Esophagus (tissue), 2 donors: ENCODE measurements around the gene L3MBTL4. TPM values are rescaled to one million over a fixed set of nuclear protein-coding genes. Genes with fewer than 3 reads are reported as not detected.

Source experiments
- H3K27ac ChIP-seq, 2 donors: one replicate each; pipeline ENCODE4 v1.5.1; 2013; ENCODE audit warnings: low read depth in 2 of 2, mild to moderate bottlenecking in 2 of 2, inconsistent platforms in 1 of 2, low read length in 1 of 2, moderate library complexity in 1 of 2
- H3K27me3 ChIP-seq, 2 donors: one replicate each; pipeline ENCODE4 v1.6.1; 2013; ENCODE audit warnings: low read length in 2 of 2, control low read depth in 1 of 2, mild to moderate bottlenecking in 1 of 2; ENCODE audit not compliant: insufficient read depth in 2 of 2, control insufficient read depth in 1 of 2
- H3K36me3 ChIP-seq, 2 donors: one replicate each; pipeline ENCODE4 v1.6.1; 2013; ENCODE audit warnings: low read length in 1 of 2; ENCODE audit not compliant: control insufficient read depth in 2 of 2, insufficient read depth in 2 of 2
- H3K4me1 ChIP-seq, 2 donors: one replicate each; pipeline ENCODE4 v1.6.1; 2013; ENCODE audit warnings: low read length in 1 of 2; ENCODE audit not compliant: control insufficient read depth in 2 of 2, insufficient read depth in 2 of 2
- H3K4me3 ChIP-seq, 2 donors: one replicate each; pipeline ENCODE4 v1.5.1; 2013; ENCODE audit warnings: low read length in 2 of 2, mild to moderate bottlenecking in 2 of 2, low read depth in 1 of 2, moderate library complexity in 1 of 2
- H3K9me3 ChIP-seq, 2 donors: one replicate each; pipeline ENCODE4 v1.6.1; 2013; ENCODE audit warnings: mild to moderate bottlenecking in 2 of 2, low read depth in 1 of 2, low read length in 1 of 2, moderate library complexity in 1 of 2; ENCODE audit not compliant: control insufficient read depth in 2 of 2, insufficient read depth in 1 of 2
- WGBS, 2 donors: extraction: QIAGEN DNeasy Blood & Tissue Kit; methylation state at CpG; one replicate each; pipeline ENCODE4 v1.1.7; 2013; 5-methylcytosine and 5-hydroxymethylcytosine counted together
- polyA plus RNA-seq, 2 donors: library from polyadenylated mRNA; stranded (reverse); fragments of 200-250 nt; gene quantifications; one replicate each; pipeline ENCODE4 v1.2.3, GENCODE V29; 2013
- donor health status: healthy with polysubstance abuse.
- donor health status: Bipolar disorder and iron deficiency.

L3MBTL4 gene
- polyA plus RNA-seq, 2 donors, result 1.8 to 2.0 TPM

DNA sequence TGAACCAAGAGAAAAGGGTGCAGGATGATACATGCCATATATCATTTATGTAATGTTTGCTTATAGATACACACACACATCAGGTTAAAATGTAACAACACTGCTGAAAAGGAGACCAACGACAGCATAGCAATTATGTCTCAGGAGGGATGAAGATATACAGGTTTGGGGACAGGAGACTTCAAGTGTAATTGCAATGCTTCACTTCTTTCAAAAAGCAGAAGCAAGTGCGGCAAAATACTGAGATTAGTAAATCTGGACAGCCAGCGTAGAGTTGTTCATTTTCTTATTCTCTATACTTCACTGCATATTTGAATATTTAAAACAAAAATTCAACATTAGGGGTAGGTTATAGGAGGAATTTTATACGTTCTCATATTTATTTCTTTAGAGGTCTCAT, 87.2 kb downstream of the L3MBTL4 start:
- H3K9me3 ChIP-seq, result peaks cover 8% of the 10 kb centered on the region in 2 donors
- no peak overlapping the region for H3K27ac ChIP-seq
- H3K36me3 ChIP-seq, result peaks cover 0 to 5% of the 10 kb centered on the region in 2 donors
- WGBS, 2 donors, result 75 to 82% methylated on average over 4 of the region's 4 CpGs
- H3K4me1 ChIP-seq, result no peaks in the 10 kb centered on the region
- no peak overlapping the region for H3K4me3 ChIP-seq
- no peaks in the 10 kb centered on the region for H3K27me3 ChIP-seq

DNA sequence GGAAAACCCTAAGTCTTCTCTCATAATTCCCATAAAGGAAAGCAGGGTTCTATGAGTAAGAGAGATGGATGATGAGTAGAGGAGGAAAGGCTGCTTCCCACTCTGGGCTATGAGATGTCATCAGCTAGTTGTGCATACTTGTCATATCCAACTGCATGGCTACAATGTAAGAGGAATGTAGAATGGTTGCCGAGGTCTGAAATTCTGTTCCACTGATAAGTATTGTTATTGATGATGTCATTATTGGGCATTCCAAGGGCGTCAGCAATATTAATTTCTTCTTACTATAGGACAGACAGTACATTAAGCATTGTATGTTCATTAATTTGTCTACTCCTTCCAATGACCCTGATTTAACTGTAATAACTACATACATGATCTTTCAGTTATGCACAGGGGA, 88.1 kb downstream of the L3MBTL4 start:
- H3K4me1 ChIP-seq, result no peaks in the 10 kb centered on the region
- H3K4me3 ChIP-seq, result no peak overlapping the region
- no peak overlapping the region for H3K27ac ChIP-seq
- WGBS, 2 donors, result 85 to 89% methylated on average over 2 of the region's 2 CpGs
- peaks cover 0 to 5% of the 10 kb centered on the region in 2 donors for H3K36me3 ChIP-seq
- no peaks in the 10 kb centered on the region for H3K27me3 ChIP-seq
- H3K9me3 ChIP-seq, result peaks cover 8% of the 10 kb centered on the region in 2 donors

DNA sequence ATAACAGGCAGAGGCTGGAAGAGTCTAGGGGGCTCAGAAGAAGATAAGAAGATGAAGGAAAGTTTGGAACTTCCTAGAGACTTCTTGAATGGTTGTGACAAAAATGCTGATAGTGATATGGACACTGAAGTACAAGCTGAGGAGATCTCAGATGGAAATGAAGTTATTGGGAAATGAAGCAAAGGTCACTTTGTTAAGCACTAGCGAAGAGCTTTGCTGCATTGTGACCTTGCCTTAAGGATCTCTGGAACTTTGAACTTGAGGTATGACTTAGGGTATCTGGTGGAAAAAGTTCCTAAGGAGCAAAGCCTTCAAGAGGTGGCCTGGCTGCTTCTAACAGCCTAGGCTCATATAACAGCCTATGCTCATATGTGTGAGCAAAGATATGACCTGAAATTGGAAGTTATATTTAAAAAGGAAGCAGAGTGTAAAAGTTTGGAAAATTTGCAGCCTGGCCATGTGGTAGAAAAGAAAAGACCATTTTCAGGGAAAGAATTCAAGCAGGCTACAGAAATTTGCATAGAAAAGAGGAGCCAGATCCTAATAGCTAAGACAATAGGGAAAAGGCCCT, 91.3 kb downstream of the L3MBTL4 start:
- Histone ChIP-seq H3K9me3 (peaks cover 8% of the 10 kb centered on the region in 2 donors), H3K27me3 (no peaks in the 10 kb centered on the region)
- 80 to 85% methylated on average over 1 of the region's 1 CpG for WGBS, 2 donors

DNA sequence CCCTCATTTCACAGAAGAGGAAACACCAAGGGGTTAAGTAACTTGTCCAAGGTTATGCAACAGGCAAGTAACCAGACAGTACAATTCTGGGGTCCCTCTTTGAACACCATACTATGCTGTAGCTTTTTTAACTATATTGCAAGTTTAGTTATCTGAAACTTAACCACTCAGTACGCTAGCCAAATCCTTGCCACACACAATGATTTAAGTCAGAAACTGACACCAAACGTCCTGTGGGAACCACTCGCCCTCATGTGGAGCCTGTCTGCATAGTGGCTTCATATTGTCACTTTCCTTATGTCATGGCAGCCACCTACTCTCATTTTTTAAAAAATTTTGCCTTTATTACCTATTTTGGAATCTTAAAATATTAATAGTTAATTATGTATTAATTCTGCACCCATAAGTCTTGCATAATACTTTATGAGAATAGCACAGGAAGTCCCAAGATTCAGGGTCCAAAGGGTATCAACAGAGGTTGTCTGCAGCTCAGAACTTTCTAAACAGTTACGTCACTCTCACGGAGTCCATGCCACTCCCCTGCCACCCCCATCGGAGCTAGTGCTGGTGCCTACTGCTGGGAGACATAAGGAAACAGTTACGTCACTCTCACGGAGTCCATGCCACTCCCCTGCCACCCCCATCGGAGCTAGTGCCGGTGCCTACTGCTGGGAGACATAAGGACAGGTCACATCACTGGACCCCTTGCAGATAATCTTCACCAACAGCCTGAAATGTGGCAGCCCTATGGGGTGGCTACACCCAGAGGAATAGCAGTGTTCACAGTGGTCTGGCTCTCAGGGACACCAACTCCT, 99.0 kb downstream of the L3MBTL4 start:
- no peaks in the 10 kb centered on the region for H3K27me3 ChIP-seq
- no peak overlapping the region for H3K27ac ChIP-seq
- H3K4me3 ChIP-seq, result no peak overlapping the region
- H3K4me1 ChIP-seq, result no peaks in the 10 kb centered on the region
- H3K36me3 ChIP-seq, result no peaks in the 10 kb centered on the region
- no peaks in the 10 kb centered on the region for H3K9me3 ChIP-seq
- WGBS, 2 donors, result 59 to 78% methylated on average over 10 of the region's 10 CpGs

More for the DNA sequence above, 91.3 kb downstream of the L3MBTL4 start:
- Histone ChIP-seq H3K4me3 (no peak overlapping the region), H3K36me3 (peaks cover 0 to 5% of the 10 kb centered on the region in 2 donors), H3K4me1 (no peaks in the 10 kb centered on the region), H3K27ac (no peak overlapping the region)

DNA sequence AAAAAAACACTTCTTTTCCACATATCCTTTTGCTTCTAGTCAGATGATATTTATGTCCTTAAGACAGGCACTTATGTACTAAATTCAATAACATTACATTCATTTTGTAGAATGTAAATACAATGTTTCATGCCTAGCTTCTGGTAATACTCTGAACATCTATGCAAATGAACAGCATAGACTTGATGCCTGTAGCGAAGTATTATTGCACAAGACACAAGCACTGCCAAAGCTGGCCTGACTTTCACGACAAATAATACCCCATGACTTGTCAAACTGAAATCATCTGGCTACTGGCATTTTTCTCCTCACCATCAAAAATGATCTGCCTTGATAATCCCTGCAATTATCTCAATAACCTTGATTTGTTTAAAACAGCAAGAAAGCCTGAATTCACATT, 101.3 kb downstream of the L3MBTL4 start:
- Histone ChIP-seq H3K27ac (no peak overlapping the region), H3K4me1 (no peaks in the 10 kb centered on the region), H3K36me3 (peaks cover 0 to 2% of the 10 kb centered on the region in 2 donors), H3K9me3 (no peaks in the 10 kb centered on the region), H3K4me3 (no peak overlapping the region), H3K27me3 (no peaks in the 10 kb centered on the region)
- 47 to 60% methylated on average over 2 of the region's 2 CpGs for WGBS, 2 donors

DNA sequence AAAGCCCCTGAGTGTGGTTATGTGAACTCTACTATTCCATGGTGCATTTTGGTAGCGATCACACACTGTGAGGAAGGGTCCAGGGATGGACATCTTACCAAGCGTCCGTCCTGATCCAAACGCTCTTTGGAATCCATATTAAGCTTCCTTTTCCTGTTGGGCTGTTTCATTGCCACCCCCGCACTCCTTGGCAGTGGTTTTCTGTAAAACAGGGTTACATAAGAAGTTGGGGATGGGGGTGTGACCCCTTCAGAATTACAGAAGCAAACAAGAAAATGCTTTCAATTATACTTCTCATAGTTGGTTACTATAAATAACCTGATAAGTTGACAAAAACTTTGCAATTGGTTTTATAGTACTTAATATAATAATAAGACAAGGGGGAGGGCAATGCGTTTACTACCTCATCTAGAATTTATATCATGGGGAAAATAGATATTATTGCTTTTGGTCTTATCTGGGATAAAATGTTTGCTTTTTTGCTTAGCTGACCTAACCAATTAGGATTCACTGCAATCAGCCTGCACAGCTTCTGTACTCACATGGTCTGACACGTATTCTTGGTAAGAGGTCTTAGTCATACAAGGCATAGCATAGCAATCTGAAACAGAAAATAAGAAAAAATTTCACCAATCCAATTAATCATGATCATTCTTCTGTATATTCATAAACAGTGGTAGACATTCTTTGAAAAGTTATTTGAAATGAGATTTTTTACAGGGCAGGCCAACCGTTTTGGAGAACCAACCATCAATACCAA, 103.1 kb downstream of the L3MBTL4 start:
- Histone ChIP-seq H3K4me1 (no peaks in the 10 kb centered on the region), H3K27me3 (no peaks in the 10 kb centered on the region), H3K36me3 (peaks cover 0 to 2% of the 10 kb centered on the region in 2 donors), H3K4me3 (no peak overlapping the region), H3K9me3 (no peaks in the 10 kb centered on the region), H3K27ac (no peak overlapping the region)
- WGBS, 2 donors, result 86 to 91% methylated on average over 8 of the region's 8 CpGs

DNA sequence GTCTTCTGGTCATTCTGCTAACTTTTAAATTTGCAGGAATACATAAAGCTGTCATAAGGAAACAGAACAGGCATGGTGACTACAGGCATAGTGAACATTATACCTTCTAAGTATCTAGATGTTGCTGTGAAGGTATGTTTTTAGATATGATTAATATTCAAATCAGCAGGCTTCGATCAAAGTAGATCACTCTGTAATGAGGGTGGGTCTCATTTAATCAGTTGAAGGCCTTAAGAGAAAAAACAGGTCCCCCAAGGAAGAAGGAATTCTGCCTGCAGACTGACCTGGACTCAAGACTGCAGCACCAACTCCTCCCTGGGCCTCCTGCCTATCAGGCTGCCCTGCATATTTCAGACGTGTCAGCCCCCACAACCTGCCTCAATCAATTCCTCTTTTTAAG, 104.0 kb downstream of the L3MBTL4 start:
- H3K36me3 ChIP-seq, result peaks cover 0 to 2% of the 10 kb centered on the region in 2 donors
- WGBS, 2 donors, result 86 to 95% methylated on average over 2 of the region's 2 CpGs

DNA sequence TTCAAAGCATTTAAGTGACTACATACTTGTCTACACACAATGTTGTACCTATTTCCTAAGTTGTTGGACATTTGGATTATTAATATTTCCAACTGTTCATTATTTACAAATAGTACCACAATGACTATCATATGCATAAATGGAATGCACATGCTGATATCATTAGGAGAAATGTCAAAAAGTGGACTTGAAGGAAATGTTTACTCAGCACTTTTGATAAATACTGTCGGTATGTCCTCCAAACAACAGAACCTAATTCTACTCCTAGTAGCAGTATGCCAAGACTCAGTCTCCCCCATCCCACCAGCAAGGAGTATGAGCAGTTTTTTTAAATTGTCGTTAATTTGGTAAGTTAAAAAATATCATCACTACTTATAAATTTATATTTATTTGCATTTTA, 116.8 kb downstream of the L3MBTL4 start:
- WGBS, 2 donors, result 84 to 89% methylated on average over 2 of the region's 2 CpGs
- no peaks in the 10 kb centered on the region for H3K9me3 ChIP-seq
- no peak overlapping the region for H3K27ac ChIP-seq

More for the DNA sequence above, 104.0 kb downstream of the L3MBTL4 start:
- Histone ChIP-seq H3K27me3 (no peaks in the 10 kb centered on the region), H3K4me1 (no peaks in the 10 kb centered on the region), H3K4me3 (no peak overlapping the region), H3K27ac (no peak overlapping the region), H3K9me3 (no peaks in the 10 kb centered on the region)

DNA sequence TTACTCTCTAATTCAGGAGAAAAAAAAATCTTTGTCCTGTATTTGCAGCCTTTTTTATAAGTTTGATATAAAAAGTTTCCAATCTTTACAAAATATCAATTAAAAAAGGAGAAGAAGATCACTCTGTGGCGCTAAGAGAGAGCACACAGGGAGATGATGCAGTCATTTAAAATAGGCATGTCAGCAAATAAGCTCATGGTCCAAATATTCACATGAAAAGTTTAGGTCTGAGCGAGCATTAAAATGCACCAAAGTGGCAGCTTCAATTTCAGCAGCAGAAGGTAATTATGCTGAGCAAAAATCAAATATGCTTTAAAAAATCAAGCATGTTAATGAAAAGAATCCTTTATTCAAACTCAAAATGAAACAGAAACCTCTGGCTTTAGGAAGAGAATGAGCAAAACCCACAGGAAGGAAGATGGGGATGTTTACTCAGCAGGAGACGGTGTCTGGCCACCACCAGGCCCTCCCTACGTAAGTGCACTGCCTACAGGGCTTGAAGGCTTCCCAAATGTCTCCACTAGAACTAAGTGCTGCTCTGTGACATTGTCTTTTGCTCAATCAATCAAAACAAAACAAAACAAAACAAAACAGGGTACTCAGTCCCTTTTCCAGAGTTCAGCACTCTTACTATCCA, 120.4 kb downstream of the L3MBTL4 start:
- no peak overlapping the region for H3K4me3 ChIP-seq
- H3K36me3 ChIP-seq, result no peaks in the 10 kb centered on the region
- H3K4me1 ChIP-seq, result no peaks in the 10 kb centered on the region
- 60 to 66% methylated on average over 4 of the region's 4 CpGs for WGBS, 2 donors
- H3K27me3 ChIP-seq, result no peaks in the 10 kb centered on the region
- no peaks in the 10 kb centered on the region for H3K9me3 ChIP-seq
- no peak overlapping the region for H3K27ac ChIP-seq

More for the DNA sequence above, 116.8 kb downstream of the L3MBTL4 start:
- H3K4me3 ChIP-seq, result no peak overlapping the region
- no peaks in the 10 kb centered on the region for H3K36me3 ChIP-seq
- no peaks in the 10 kb centered on the region for H3K4me1 ChIP-seq
- H3K27me3 ChIP-seq, result no peaks in the 10 kb centered on the region
